Measurements from ENCODE around the gene ZC3H13. TPM values are rescaled to one million over a fixed set of nuclear protein-coding genes. Genes with fewer than 3 reads are reported as not detected.

Gene ZC3H13
- total and polyA plus RNA-seq, 2 donors (not counting 1 experiment from before 2014, with no cell fraction given) = 4.8 to 65.7 TPM

DNA sequence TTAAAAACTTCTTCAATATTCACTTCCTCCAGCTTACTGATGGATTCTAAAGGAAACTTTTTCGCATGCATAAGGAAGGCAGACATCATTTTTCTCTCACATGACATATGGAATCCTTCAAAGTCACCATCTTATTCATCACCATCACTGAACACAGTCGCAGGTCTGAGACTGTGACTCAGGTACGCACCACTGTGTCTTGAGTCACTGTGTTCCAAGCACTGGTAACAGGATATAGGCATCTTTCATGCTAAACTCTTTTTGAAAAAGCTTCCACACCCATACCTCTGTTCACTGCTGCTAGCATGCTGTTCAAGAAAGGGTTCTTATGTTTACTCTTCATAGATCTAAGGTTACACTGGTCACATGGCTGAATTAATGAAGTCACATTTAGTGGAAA is 133.9 kb downstream of the ZC3H13 start:
- Mint-ChIP-seq H3K27me3 (peaks cover 12% of the 10 kb centered on the region), H3K4me1 (no peaks in the 10 kb centered on the region), H3K9me3 (ENCODE audit: insufficient read depth) (no peaks in the 10 kb centered on the region), H3K27ac (no peak overlapping the region), H3K4me3 (no peak overlapping the region)
- CTCF ChIA-PET = no interaction called here
- Histone ChIP-seq H3K79me2 (ENCODE audit: control insufficient read depth, insufficient read depth, low read length) (no peaks in the 10 kb centered on the region), H3K4me2 (replicated peaks; ENCODE audit: low read depth, low read length, poor library complexity, severe bottlenecking) (no peak overlapping the region), H3K4me3 (ENCODE audit: control extremely low read depth in 1 of 5, extremely low read depth in 1 of 5, insufficient read depth in 1 of 5, low read depth in 2 of 5, low read length in 4 of 5) (no peak overlapping the region), H3K27me3 (replicated peaks in 1 of 4; ENCODE audit: control extremely low read depth in 1 of 4, control insufficient read depth in 3 of 4, insufficient read depth in 4 of 4, low read length in 3 of 4) (peaks cover 0 to 5% (median 0%) of the 10 kb centered on the region in 4 experiments), H2AFZ (ENCODE audit: insufficient read depth, low read depth, low read length, poor library complexity, severe bottlenecking) (no peak overlapping the region), H3K9me3 (ENCODE audit: control extremely low read depth in 1 of 3, control insufficient read depth in 2 of 3, insufficient read depth in 1 of 3, low read length in 2 of 3) (no peaks in the 10 kb centered on the region), H3K4me1 (ENCODE audit: control insufficient read depth in 2 of 2, insufficient read depth in 2 of 2, low read length in 2 of 2) (no peaks in the 10 kb centered on the region), H4K20me1 (ENCODE audit: control insufficient read depth, insufficient read depth, low read length, poor library complexity, severe bottlenecking) (no peaks in the 10 kb centered on the region), H3K27ac (ENCODE audit: low read length in 2 of 2) (no peak overlapping the region), H3K9ac (ENCODE audit: low read length) (no peak overlapping the region), H3K36me3 (replicated peaks in 1 of 2; ENCODE audit: control extremely low read depth in 1 of 2, control insufficient read depth in 1 of 2, extremely low read depth in 1 of 2, insufficient read depth in 2 of 2, low read length in 1 of 2) (no peaks in the 10 kb centered on the region)
- intact Hi-C loops (cut with micrococcal nuclease) = no loop called here
- POLR2A ChIA-PET = no interaction called here
- TF ChIP-seq EZH2 (IDR thresholded peaks at IDR 0.05; ENCODE audit: borderline replicate concordance, insufficient read depth, low read depth, low read length, poor library complexity, severe bottlenecking) = no peak
- TF ChIP-seq, protein P1, sequence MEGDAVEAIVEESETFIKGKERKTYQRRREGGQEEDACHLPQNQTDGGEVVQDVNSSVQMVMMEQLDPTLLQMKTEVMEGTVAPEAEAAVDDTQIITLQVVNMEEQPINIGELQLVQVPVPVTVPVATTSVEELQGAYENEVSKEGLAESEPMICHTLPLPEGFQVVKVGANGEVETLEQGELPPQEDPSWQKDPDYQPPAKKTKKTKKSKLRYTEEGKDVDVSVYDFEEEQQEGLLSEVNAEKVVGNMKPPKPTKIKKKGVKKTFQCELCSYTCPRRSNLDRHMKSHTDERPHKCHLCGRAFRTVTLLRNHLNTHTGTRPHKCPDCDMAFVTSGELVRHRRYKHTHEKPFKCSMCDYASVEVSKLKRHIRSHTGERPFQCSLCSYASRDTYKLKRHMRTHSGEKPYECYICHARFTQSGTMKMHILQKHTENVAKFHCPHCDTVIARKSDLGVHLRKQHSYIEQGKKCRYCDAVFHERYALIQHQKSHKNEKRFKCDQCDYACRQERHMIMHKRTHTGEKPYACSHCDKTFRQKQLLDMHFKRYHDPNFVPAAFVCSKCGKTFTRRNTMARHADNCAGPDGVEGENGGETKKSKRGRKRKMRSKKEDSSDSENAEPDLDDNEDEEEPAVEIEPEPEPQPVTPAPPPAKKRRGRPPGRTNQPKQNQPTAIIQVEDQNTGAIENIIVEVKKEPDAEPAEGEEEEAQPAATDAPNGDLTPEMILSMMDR (IDR thresholded peaks at IDR 0.05) = no peak
- no peak for DNase-seq
- ATAC-seq (ENCODE audit: low read depth) = no peak
- 79% methylated on average over 3 of the region's 3 CpGs for WGBS (ENCODE audit: insufficient coverage)

DNA sequence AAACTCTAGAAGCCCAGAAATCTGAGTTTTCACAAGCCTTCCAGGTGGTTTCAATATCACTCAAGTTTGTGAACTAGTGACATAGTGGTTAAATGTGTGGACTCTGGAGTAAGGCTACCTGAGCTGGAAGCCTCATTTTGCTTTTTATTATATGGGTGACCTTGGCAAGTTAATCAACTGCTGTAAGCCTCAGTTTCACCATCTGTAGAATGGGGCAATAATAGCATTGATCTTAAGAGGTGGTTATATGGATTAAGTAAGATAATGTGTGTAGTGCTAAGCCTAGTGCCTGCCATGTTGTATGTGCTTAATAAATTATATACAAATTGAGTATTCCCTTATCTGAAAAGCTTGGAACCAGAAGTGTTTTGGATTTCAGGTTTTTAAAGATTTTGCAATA is 135.5 kb downstream of the ZC3H13 start:
- H3K4me2 ChIP-seq (replicated peaks; ENCODE audit: low read depth, low read length, poor library complexity, severe bottlenecking) = no peak overlapping the region
- H3K79me2 ChIP-seq (ENCODE audit: control insufficient read depth, insufficient read depth, low read length) = no peaks in the 10 kb centered on the region
- H3K36me3 ChIP-seq (replicated peaks in 1 of 2; ENCODE audit: control extremely low read depth in 1 of 2, control insufficient read depth in 1 of 2, extremely low read depth in 1 of 2, insufficient read depth in 2 of 2, low read length in 1 of 2) = no peaks in the 10 kb centered on the region
- H3K27ac ChIP-seq (ENCODE audit: low read length in 2 of 2) = no peak overlapping the region
- no peak overlapping the region for H2AFZ ChIP-seq (ENCODE audit: insufficient read depth, low read depth, low read length, poor library complexity, severe bottlenecking)
- no peaks in the 10 kb centered on the region for H3K4me1 ChIP-seq (ENCODE audit: control insufficient read depth in 2 of 2, insufficient read depth in 2 of 2, low read length in 2 of 2)
- H3K27me3 ChIP-seq (replicated peaks in 1 of 4; ENCODE audit: control extremely low read depth in 1 of 4, control insufficient read depth in 3 of 4, insufficient read depth in 4 of 4, low read length in 3 of 4) = peaks cover 0 to 3% (median 0%) of the 10 kb centered on the region in 4 experiments
- H3K27ac Mint-ChIP-seq = no peak overlapping the region
- no peaks in the 10 kb centered on the region for H3K4me1 Mint-ChIP-seq
- intact Hi-C loops (cut with micrococcal nuclease) = no loop called here
- H3K9me3 Mint-ChIP-seq (ENCODE audit: insufficient read depth) = no peaks in the 10 kb centered on the region
- ATAC-seq (ENCODE audit: low read depth) = no peak
- DNase-seq = no peak
- H3K9me3 ChIP-seq (ENCODE audit: control extremely low read depth in 1 of 3, control insufficient read depth in 2 of 3, insufficient read depth in 1 of 3, low read length in 2 of 3) = no peaks in the 10 kb centered on the region
- no peak for TF ChIP-seq EZH2 (IDR thresholded peaks at IDR 0.05; ENCODE audit: borderline replicate concordance, insufficient read depth, low read depth, low read length, poor library complexity, severe bottlenecking)
- TF ChIP-seq, protein P1 (IDR thresholded peaks at IDR 0.05) = no peak
- no peaks in the 10 kb centered on the region for H4K20me1 ChIP-seq (ENCODE audit: control insufficient read depth, insufficient read depth, low read length, poor library complexity, severe bottlenecking)
- no peak overlapping the region for H3K9ac ChIP-seq (ENCODE audit: low read length)
- no peak overlapping the region for H3K4me3 Mint-ChIP-seq
- peaks cover 11% of the 10 kb centered on the region for H3K27me3 Mint-ChIP-seq
- no peak overlapping the region for H3K4me3 ChIP-seq (ENCODE audit: control extremely low read depth in 1 of 5, extremely low read depth in 1 of 5, insufficient read depth in 1 of 5, low read depth in 2 of 5, low read length in 4 of 5)
- CTCF ChIA-PET = no interaction called here
- POLR2A ChIA-PET = no interaction called here

All from B cell (primary cell).